H1 (cell line): ENCODE measurements around the gene CYB561D2. TPM values are rescaled to one million over a fixed set of nuclear protein-coding genes. Genes with fewer than 3 reads are reported as not detected.

Source experiments
- CTCF ChIA-PET: fragments of 300-600 bp; sonication (Branson Sonifier 250); formaldehyde crosslinking; loops from one replicate; lab custom pipeline; 2021; ENCODE audit not compliant: partially characterized antibody; lab: Charles Lee
- POLR2A ChIA-PET: fragments of 300-600 bp; sonication (Branson Sonifier 250); formaldehyde crosslinking; loops from one replicate; lab custom pipeline; 2021; ENCODE audit warnings: inconsistent platforms; ENCODE audit not compliant: partially characterized antibody; lab: Charles Lee
- DNase-seq, 2 experiments: peaks; one replicate each; pipeline versions ENCODE4 v3.0.0 to v3.0.0-alpha.2; 2010 to 2022; ENCODE audit warnings: low spot score in 2 of 2, low read depth in 1 of 2, mixed read lengths in 1 of 2
- FAIRE-seq: peaks from 2 replicates; lab custom pipeline; 2011; peaks lifted over from hg19 to GRCh38; lab: Jason Lieb, UNC
- H2AFZ ChIP-seq: 2 replicates; pipeline ENCODE4 v1.8.1; 2012; ENCODE audit warnings: low read length, inconsistent platforms
- H2AK5ac ChIP-seq: 2 replicates; pipeline ENCODE4 v1.6.1; 2013; ENCODE audit warnings: low read depth, low read length
- H2BK120ac ChIP-seq: replicated peaks from 2 replicates; pipeline ENCODE3; 2013; ENCODE audit warnings: low read depth, low read length, inconsistent platforms
- H2BK12ac ChIP-seq: 2 replicates; pipeline ENCODE4 v1.6.1; 2013; ENCODE audit warnings: low read depth, low read length
- H2BK15ac ChIP-seq: 2 replicates; pipeline ENCODE4 v1.6.1; 2013; ENCODE audit warnings: low read length
- H2BK20ac ChIP-seq: 2 replicates; pipeline ENCODE4 v1.6.1; 2013; ENCODE audit warnings: low read length
- H2BK5ac ChIP-seq: 2 replicates; pipeline ENCODE4 v1.6.1; 2013; ENCODE audit warnings: low read depth, low read length
- H3K14ac ChIP-seq: 2 replicates; pipeline ENCODE4 v1.6.1; 2013; ENCODE audit warnings: inconsistent platforms; ENCODE audit not compliant: insufficient read length
- H3K18ac ChIP-seq: 2 replicates; pipeline ENCODE4 v1.6.1; 2013; ENCODE audit warnings: low read length; ENCODE audit errors: extremely low read depth
- H3K23ac ChIP-seq: 2 replicates; pipeline ENCODE4 v1.6.1; 2013; ENCODE audit warnings: inconsistent platforms; ENCODE audit not compliant: insufficient read length
- H3K23me2 ChIP-seq: 2 replicates; pipeline ENCODE4 v1.6.1; 2013; ENCODE audit warnings: low read depth, low read length
- H3K27ac ChIP-seq: 2 replicates; pipeline ENCODE4 v1.6.1; 2011; ENCODE audit warnings: low read depth, low read length, inconsistent platforms
- H3K27me3 ChIP-seq, 4 experiments: replicated peaks in 1 of 4; 1 replicate in 1 of 4; 2 replicates in 3 of 4; pipeline versions ENCODE4 v1.6.1 to v1.8.1; 2011 to 2013; ENCODE audit warnings: low read length in 3 of 4, mild to moderate bottlenecking in 3 of 4, inconsistent platforms in 2 of 4, mixed read lengths in 2 of 4, moderate library complexity in 1 of 4; ENCODE audit not compliant: control insufficient read depth in 3 of 4, insufficient read depth in 3 of 4; ENCODE audit errors: extremely low read depth in 1 of 4
- H3K36me3 ChIP-seq, 4 experiments: 2 replicates each; pipeline versions ENCODE4 v1.6.1 to v1.8.1; 2011 to 2013; ENCODE audit warnings: mild to moderate bottlenecking in 4 of 4, low read length in 3 of 4, moderate library complexity in 2 of 4, control low read depth in 1 of 4, inconsistent platforms in 1 of 4; ENCODE audit not compliant: insufficient read depth in 4 of 4, control insufficient read depth in 2 of 4
- H3K4ac ChIP-seq: replicated peaks from 2 replicates; pipeline ENCODE3; 2013; ENCODE audit warnings: low read length, low read depth, mixed read lengths, inconsistent platforms; ENCODE audit not compliant: insufficient read length
- H3K4me1 ChIP-seq, 4 experiments: replicated peaks in 1 of 4; 1 replicate in 1 of 4; 2 replicates in 3 of 4; pipeline versions ENCODE4 v1.6.1 to v1.8.1; 2011 to 2013; ENCODE audit warnings: low read length in 3 of 4, inconsistent platforms in 2 of 4, mixed read lengths in 1 of 4; ENCODE audit not compliant: insufficient read depth in 4 of 4, control insufficient read depth in 3 of 4
- H3K4me2 ChIP-seq, 2 experiments: 2 replicates each; pipeline versions ENCODE4 v1.6.1 to v1.8.1; 2011 to 2013; ENCODE audit warnings: low read depth in 2 of 2, low read length in 2 of 2, control low read depth in 1 of 2, inconsistent platforms in 1 of 2, mild to moderate bottlenecking in 1 of 2; ENCODE audit not compliant: insufficient read depth in 1 of 2
- H3K4me3 ChIP-seq, 4 experiments: fragments of 200-600, 300-600 bp in 1 of 4; sonication (generic), shearing (Covaris generic), sonication (Bioruptor Twin) in 1 of 4; 2 replicates each; pipeline versions ENCODE4 v1.5.1 to v1.8.1; 2011 to 2016; ENCODE audit warnings: low read length in 4 of 4, low read depth in 3 of 4, control low read depth in 2 of 4, inconsistent platforms in 2 of 4, mild to moderate bottlenecking in 2 of 4, mixed read lengths in 1 of 4, moderate library complexity in 1 of 4; ENCODE audit not compliant: insufficient read depth in 2 of 4; ENCODE audit errors: extremely low read depth in 1 of 4
- H3K56ac ChIP-seq: replicated peaks from 2 replicates; pipeline ENCODE3; 2013; ENCODE audit warnings: low read depth, mild to moderate bottlenecking, mixed read lengths, low read length, inconsistent platforms; ENCODE audit not compliant: insufficient read length
- H3K79me1 ChIP-seq: 2 replicates; pipeline ENCODE4 v1.6.1; 2013; ENCODE audit warnings: low read depth, low read length, control low read depth
- H3K79me2 ChIP-seq, 2 experiments: 2 replicates each; pipeline versions ENCODE4 v1.6.1 to v1.8.1; 2012 to 2013; ENCODE audit warnings: low read length in 2 of 2, mild to moderate bottlenecking in 2 of 2, inconsistent platforms in 1 of 2; ENCODE audit not compliant: insufficient read depth in 2 of 2, control insufficient read depth in 1 of 2
- H3K9ac ChIP-seq, 4 experiments: replicated peaks in 1 of 4; 1 replicate in 1 of 4; 2 replicates in 3 of 4; pipeline versions ENCODE4 v1.6.1 to v1.8.1; 2011 to 2013; ENCODE audit warnings: low read depth in 3 of 4, low read length in 3 of 4, control low read depth in 2 of 4, mild to moderate bottlenecking in 2 of 4, moderate library complexity in 2 of 4, inconsistent platforms in 1 of 4; ENCODE audit errors: extremely low read depth in 1 of 4
- H3K9me3 ChIP-seq, 2 experiments: 2 replicates each; pipeline versions ENCODE4 v1.6.1 to v1.8.1; 2012 to 2013; ENCODE audit warnings: mild to moderate bottlenecking in 2 of 2, moderate library complexity in 2 of 2, control low read depth in 1 of 2, inconsistent platforms in 1 of 2, low read depth in 1 of 2, low read length in 1 of 2, mixed read lengths in 1 of 2; ENCODE audit not compliant: insufficient read depth in 2 of 2
- H4K20me1 ChIP-seq, 2 experiments: replicated peaks in 1 of 2; 2 replicates each; pipeline versions ENCODE3 to v1.8.1; 2011 to 2013; ENCODE audit warnings: inconsistent platforms in 2 of 2, low read length in 2 of 2, mild to moderate bottlenecking in 1 of 2; ENCODE audit not compliant: insufficient read depth in 2 of 2, control insufficient read depth in 1 of 2
- H4K5ac ChIP-seq: 2 replicates; pipeline ENCODE4 v1.6.1; 2013; ENCODE audit warnings: low read length, low read depth, mixed read lengths, inconsistent platforms; ENCODE audit not compliant: insufficient read length
- H4K8ac ChIP-seq: 2 replicates; pipeline ENCODE4 v1.8.0; 2013; ENCODE audit warnings: mild to moderate bottlenecking, moderate library complexity, low read length, inconsistent platforms; ENCODE audit not compliant: insufficient read depth; ENCODE audit errors: extremely low read depth
- H4K91ac ChIP-seq: replicated peaks from 2 replicates; pipeline ENCODE3; 2013; ENCODE audit warnings: low read length, mixed read lengths, inconsistent platforms; ENCODE audit not compliant: insufficient read length
- MAFK ChIP-seq: IDR thresholded peaks from 2 replicates; pipeline ENCODE4 v1.6.1; 2012; ENCODE audit warnings: low read depth, mild to moderate bottlenecking, improper control_type of control experiment, low read length
- SP2 ChIP-seq: IDR thresholded peaks from 2 replicates; pipeline ENCODE4 v1.6.1; 2012; ENCODE audit warnings: mild to moderate bottlenecking, low read length, inconsistent platforms
- TEAD4 ChIP-seq: IDR thresholded peaks from 2 replicates; pipeline ENCODE4 v1.6.1; 2012; ENCODE audit warnings: low read depth, low read length, inconsistent platforms, mixed read lengths
- WGBS, 2 experiments: shearing (Covaris generic) in 1 of 2; methylation state at CpG; one replicate each; pipeline versions ENCODE4 v1.1.6 to v1.1.7; 2013 to 2015; ENCODE audit warnings: low lambda C conversion rate in 2 of 2, mixed read lengths in 2 of 2, inconsistent platforms in 1 of 2, low coverage in 1 of 2, missing lambda C conversion rate in 1 of 2; ENCODE audit not compliant: insufficient replicate concordance in 2 of 2, insufficient coverage in 1 of 2, insufficient read length in 1 of 2; ENCODE audit errors: extremely low coverage in 1 of 2, missing lambda C conversion rate in 1 of 2; 5-methylcytosine and 5-hydroxymethylcytosine counted together
- polyA plus RNA-seq, 7 experiments: library from polyadenylated mRNA; depleted of rRNA in 3 of 7; stranded (reverse) in 5 of 7; unstranded in 2 of 7; fragments of >200 nt in 5 of 7; fragments of 200-250 nt in 2 of 7; gene quantifications; 1 replicate in 5 of 7; 2 replicates in 1 of 7; 4 replicates in 1 of 7; pipeline versions ENCODE4 v1.2.1 to v1.2.3, GENCODE V29; 2011 to 2013; ENCODE audit warnings: missing spikeins in 2 of 7, mixed read lengths in 2 of 7
- total RNA-seq: library from RNA; stranded (reverse); fragmentation: NEBNext Ultra II Directional; extraction: Animal tissue kit (Norgen Biotek cat#: 25700); gene quantifications from 2 replicates; pipeline ENCODE4 v1.2.1, GENCODE V29; 2021

The CYB561D2 gene
- total and polyA plus RNA-seq, 2 of the 8 experiments (the other 6 are each of a cell fraction or from before 2014, with no cell fraction given): 9.8 to 34.0 TPM

DNA sequence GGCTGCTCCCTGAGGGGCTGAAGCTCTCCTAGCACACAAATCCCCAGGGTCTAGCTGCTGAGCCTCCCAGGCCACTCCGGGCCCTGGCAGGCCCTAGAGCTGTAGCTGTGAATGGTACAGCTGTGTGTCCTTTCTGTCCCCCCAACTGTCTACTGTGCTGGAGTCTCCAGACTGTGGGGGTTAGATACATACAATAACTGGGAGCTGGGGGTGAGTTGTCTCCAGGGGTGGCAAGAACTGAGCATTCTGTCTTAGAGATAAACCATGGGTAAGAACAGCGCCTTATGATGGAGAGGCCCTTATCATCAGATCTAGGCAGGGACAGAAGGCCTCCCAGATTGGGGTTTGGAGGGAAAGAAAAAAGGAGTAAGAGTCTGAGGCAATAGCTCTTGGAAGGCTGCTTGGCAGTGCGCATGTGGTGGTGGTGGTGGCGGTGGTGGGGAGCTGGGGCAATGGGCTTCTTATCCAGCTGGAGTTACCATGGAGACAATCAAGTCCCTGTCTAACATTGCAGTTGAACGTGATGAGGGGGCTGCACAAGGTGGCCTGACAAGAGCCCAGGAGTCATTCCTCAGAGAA lies 3.6 kb downstream of the CYB561D2 start:
- TF ChIP-seq TEAD4 (no peak), MAFK (no peak), SP2 (no peak)
- no peak overlapping the region for H2BK15ac ChIP-seq
- no peaks in the 10 kb centered on the region for H3K9me3 ChIP-seq
- H2BK5ac ChIP-seq: no peak overlapping the region
- peaks cover 9 to 22% of the 10 kb centered on the region in 2 experiments for H4K20me1 ChIP-seq
- no peak overlapping the region for H3K9ac ChIP-seq
- 86% methylated on average over 5 of the region's 5 CpGs; no CpG with 5 or more reads in 1 of the 2 experiments for WGBS, 2 experiments
- H3K4me1 ChIP-seq: peaks cover 0 to 22% (median 15%) of the 10 kb centered on the region in 4 experiments; a peak in 6 of 7 replicates
- H3K27ac ChIP-seq: no peak overlapping the region
- no peak overlapping the region for H4K91ac ChIP-seq
- peaks cover 17% of the 10 kb centered on the region for H3K23me2 ChIP-seq
- H3K4ac ChIP-seq: no peak overlapping the region
- no peak overlapping the region for H2BK20ac ChIP-seq
- H3K4me3 ChIP-seq: no peak overlapping the region
- H4K5ac ChIP-seq: no peak overlapping the region
- H4K8ac ChIP-seq: no peak overlapping the region
- POLR2A ChIA-PET: interaction anchor here (0.6 to 3.3 kb wide), 7 partner anchors 10 to 198 kb away, joined by 3 to 16 read pairs (median 3); partner anchors contain the start of gene TUSC2
- H2BK120ac ChIP-seq: no peak overlapping the region
- H3K18ac ChIP-seq: no peak overlapping the region
- no peak overlapping the region for H3K56ac ChIP-seq
- no peak overlapping the region for H2BK12ac ChIP-seq
- no peak overlapping the region for H3K4me2 ChIP-seq
- H3K79me1 ChIP-seq: peaks cover 16% of the 10 kb centered on the region
- H3K27me3 ChIP-seq: no peaks in the 10 kb centered on the region; a peak in 1 of 7 replicates
- peaks cover 3 to 10% (median 5%) of the 10 kb centered on the region in 4 experiments; a peak in 5 of 8 replicates for H3K36me3 ChIP-seq
- H2AK5ac ChIP-seq: no peak overlapping the region
- FAIRE-seq (no peak), DNase-seq (no peak)
- CTCF ChIA-PET: interaction anchor here (0.6 to 13.4 kb wide), 18 partner anchors 9 to 260 kb away, joined by 3 to 136 read pairs (median 3); partner anchors contain the start of genes CISH, HYAL2 and ZMYND10
- H2AFZ ChIP-seq: no peak overlapping the region
- H3K23ac ChIP-seq: no peak overlapping the region
- no peak overlapping the region for H3K14ac ChIP-seq
- peaks cover 0 to 26% of the 10 kb centered on the region in 2 experiments; a peak in 2 of 4 replicates for H3K79me2 ChIP-seq
